Cardiac muscle cell (in vitro differentiated cells and primary cell): ENCODE results near the gene ABCA10. TPM values are rescaled to one million over a fixed set of nuclear protein-coding genes. Genes with fewer than 3 reads are reported as not detected.

Experiments used
- DNase-seq, 2 donors: peaks; one replicate each; pipeline versions ENCODE4 v3.0.0 to v3.0.0-alpha.2; 2010 to 2017; ENCODE audit warnings: low read depth in 1 of 2, low spot score in 1 of 2
- H3K27ac ChIP-seq: fragments of 200-600 bp; sonication (generic); 2 replicates; pipeline ENCODE4 v1.5.1; 2016
- H3K27me3 ChIP-seq: fragments of 200-600 bp; sonication (generic); 2 replicates; pipeline ENCODE4 v1.6.0; 2016; ENCODE audit warnings: control low read depth
- H3K36me3 ChIP-seq: fragments of 200-600 bp; sonication (generic); 2 replicates; pipeline ENCODE4 v1.5.1; 2016; ENCODE audit warnings: control low read depth
- H3K4me1 ChIP-seq: fragments of 200-600 bp; sonication (generic); 2 replicates; pipeline ENCODE4 v1.8.1; 2017; ENCODE audit warnings: low read depth, mild to moderate bottlenecking, mixed run types
- H3K4me3 ChIP-seq: fragments of 200-600 bp; sonication (generic); 2 replicates; pipeline ENCODE4 v1.5.1; 2016; ENCODE audit warnings: mild to moderate bottlenecking
- H3K9me3 ChIP-seq: fragments of 200-600 bp; sonication (generic); 2 replicates; pipeline ENCODE4 v1.5.1; 2017; ENCODE audit warnings: low read depth, mild to moderate bottlenecking, control low read depth
- polyA plus RNA-seq: library from polyadenylated mRNA; unstranded; fragments of >200 nt; fragmentation: Nextera tagmentation; extraction: Ambion mirVana; gene quantifications from 2 replicates; pipeline ENCODE4 v1.2.1, GENCODE V29; 2016
- total RNA-seq: library from RNA; depleted of rRNA; stranded (reverse); fragments of >200 nt; gene quantifications from 2 replicates; pipeline ENCODE4 v1.2.3, GENCODE V29; 2016
- TF ChIP-seq, protein P1 (sequence below): IDR thresholded peaks from 2 replicates; pipeline ENCODE4 v1.5.1; 2012; ENCODE audit warnings: low read depth, mild to moderate bottlenecking, low read length

Gene ABCA10
- total and polyA plus RNA-seq, 2 experiments from 2014 or later = not detected

DNA sequence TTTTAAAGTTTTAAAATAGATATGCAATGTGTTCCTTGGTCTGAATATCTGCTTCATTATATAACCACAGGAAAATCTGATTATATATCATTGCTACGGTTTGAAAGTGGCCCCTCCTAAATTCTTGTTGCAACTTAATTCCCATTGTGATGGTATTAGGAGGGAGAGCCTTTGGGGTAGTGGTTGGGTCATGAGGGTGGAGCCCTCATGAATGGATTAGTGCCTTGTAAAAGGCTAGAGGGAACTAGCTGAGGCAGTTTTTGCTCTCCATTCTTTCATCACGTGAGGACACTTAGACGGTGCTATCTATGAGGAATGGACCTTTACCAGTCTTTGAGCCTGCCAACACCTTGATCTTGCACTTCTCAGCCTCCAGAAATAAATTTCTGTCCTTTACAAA, 94.5 kb downstream of the ABCA10 start:
- Histone ChIP-seq H3K27me3 (no peaks in the 10 kb centered on the region), H3K27ac (no peak overlapping the region), H3K4me1 (no peaks in the 10 kb centered on the region), H3K9me3 (no peaks in the 10 kb centered on the region), H3K4me3 (no peak overlapping the region), H3K36me3 (no peaks in the 10 kb centered on the region)
- DNase-seq = no peak
- TF ChIP-seq, protein P1, sequence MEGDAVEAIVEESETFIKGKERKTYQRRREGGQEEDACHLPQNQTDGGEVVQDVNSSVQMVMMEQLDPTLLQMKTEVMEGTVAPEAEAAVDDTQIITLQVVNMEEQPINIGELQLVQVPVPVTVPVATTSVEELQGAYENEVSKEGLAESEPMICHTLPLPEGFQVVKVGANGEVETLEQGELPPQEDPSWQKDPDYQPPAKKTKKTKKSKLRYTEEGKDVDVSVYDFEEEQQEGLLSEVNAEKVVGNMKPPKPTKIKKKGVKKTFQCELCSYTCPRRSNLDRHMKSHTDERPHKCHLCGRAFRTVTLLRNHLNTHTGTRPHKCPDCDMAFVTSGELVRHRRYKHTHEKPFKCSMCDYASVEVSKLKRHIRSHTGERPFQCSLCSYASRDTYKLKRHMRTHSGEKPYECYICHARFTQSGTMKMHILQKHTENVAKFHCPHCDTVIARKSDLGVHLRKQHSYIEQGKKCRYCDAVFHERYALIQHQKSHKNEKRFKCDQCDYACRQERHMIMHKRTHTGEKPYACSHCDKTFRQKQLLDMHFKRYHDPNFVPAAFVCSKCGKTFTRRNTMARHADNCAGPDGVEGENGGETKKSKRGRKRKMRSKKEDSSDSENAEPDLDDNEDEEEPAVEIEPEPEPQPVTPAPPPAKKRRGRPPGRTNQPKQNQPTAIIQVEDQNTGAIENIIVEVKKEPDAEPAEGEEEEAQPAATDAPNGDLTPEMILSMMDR = no peak

DNA sequence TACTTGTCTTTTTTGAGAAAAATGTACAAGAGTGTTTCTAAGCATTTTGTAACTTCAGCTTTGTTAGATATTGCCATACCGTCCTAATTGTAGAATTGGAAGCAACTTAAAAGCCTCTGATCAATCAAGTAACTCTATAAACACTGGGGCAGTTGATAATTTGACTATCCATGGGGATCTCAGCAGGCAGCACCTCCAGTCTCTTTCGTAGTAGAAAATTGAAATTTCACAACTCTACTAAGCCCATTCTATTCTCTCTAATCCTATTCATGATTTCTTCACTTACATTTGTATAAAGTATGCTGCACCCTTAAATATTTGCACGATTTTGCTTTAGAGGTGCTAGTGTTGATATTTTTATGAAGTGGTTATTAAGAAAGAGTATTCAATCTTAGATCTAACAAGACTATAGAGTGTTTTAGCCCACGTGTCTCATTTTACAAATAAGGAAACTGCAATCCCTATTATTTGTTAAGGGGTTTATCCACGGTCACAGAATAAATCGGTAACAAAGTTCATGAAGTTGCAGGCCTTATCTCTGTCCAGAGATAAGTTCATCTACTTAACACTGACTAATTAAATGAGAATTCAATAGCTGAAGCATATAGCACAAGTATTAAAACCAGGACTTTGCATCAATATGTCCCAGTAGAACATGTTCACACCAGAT, 97.9 kb downstream of the ABCA10 start:
- Histone ChIP-seq H3K4me1 (no peaks in the 10 kb centered on the region), H3K9me3 (no peaks in the 10 kb centered on the region), H3K27me3 (no peaks in the 10 kb centered on the region), H3K36me3 (no peaks in the 10 kb centered on the region), H3K27ac (no peak overlapping the region), H3K4me3 (no peak overlapping the region)
- DNase-seq = no peak
- TF ChIP-seq, protein P1 = no peak

DNA sequence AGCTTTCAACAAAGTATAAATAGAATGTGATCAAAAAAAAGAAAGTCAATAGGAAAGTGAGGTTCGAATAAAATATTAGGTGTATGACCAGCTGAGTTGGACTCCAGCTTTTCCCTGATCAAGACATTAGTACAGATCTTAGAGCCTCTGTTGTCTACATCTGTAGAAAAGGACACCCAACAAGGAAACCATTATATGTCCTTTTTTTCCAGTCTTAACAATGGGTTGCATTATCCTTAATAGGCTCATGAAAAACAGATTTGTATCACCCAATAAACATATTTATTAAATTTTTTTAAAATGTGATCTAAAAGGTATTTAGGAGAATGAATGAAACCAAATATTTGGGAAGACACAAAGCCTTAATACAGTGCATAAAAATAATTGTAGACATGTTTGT, 105.0 kb downstream of the ABCA10 start:
- Histone ChIP-seq H3K4me3 (no peak overlapping the region), H3K27ac (no peak overlapping the region), H3K9me3 (no peaks in the 10 kb centered on the region), H3K27me3 (no peaks in the 10 kb centered on the region), H3K36me3 (no peaks in the 10 kb centered on the region), H3K4me1 (no peaks in the 10 kb centered on the region)
- TF ChIP-seq, protein P1 = no peak
- DNase-seq = no peak

DNA sequence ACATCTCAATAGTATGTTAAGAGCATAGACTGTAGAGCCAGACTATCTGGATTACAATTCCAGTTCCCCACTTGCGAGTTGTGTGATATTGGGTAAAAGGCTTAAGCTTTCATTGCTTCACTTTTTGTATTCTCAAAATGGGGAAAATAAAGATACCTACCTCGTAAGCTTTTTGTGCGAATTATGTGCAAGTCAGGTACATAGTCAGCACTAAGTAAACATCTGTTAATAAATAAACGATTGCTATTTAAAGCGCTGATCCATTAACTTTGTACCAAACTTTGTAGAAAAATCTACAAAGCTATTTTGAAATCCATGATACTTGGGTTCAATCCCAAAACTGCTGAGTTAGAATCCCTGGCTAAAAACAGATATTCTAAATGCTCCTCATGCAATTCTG, 106.6 kb downstream of the ABCA10 start:
- Histone ChIP-seq H3K36me3 (no peaks in the 10 kb centered on the region), H3K4me3 (no peak overlapping the region), H3K27ac (no peak overlapping the region), H3K9me3 (no peaks in the 10 kb centered on the region), H3K4me1 (peaks cover 6% of the 10 kb centered on the region), H3K27me3 (no peaks in the 10 kb centered on the region)
- TF ChIP-seq, protein P1 = no peak
- DNase-seq = no peak

DNA sequence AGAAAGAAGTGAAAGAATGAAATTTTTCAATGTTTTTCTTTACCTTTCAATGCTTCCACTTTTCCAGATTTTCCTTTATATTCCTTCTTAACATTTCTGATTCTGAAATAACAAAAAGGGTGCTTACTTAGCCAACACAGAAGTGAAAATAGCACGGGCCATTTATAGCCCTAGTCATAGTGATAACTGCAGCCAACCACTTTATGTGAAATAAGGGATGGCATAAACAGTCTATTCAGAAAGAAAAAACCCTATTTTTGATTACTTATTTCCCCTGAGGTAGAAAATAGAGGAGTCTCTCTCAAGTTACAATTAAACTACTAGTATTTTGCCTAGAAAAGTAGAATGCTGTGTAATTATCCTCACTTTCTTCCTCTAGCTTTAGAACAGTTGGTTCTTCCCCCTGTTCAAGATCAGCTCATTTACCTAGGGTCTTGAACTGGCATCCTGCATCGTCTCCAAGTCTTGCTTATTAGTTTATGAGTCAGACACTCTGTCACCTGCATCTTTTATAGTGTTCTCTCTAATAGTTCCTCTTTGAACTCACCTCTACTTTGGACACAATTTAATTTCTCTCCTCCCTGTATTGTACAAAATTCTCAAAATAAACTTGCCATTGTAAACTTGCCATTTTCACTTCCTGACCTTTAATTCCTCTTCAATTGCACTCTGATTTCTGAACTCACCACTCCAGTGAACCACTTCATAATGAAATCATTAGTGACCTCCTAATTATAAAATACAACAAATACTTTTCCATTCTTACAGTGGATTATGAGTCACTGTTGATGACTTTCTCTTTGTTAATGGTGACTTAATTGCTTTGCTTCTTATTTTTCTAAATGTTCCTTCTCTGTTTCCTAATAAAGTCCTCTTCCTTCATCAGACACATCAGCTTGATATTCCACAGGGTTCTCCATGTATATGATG, 110.5 kb downstream of the ABCA10 start:
- H3K27me3 ChIP-seq = no peaks in the 10 kb centered on the region
- no peaks in the 10 kb centered on the region for H3K36me3 ChIP-seq
- H3K4me3 ChIP-seq = no peak overlapping the region
- TF ChIP-seq, protein P1 = no peak
- DNase-seq = peak in 1 of 2 donors; percentile 15
- peaks cover 16% of the 10 kb centered on the region for H3K4me1 ChIP-seq
- no peak overlapping the region for H3K27ac ChIP-seq
- no peaks in the 10 kb centered on the region for H3K9me3 ChIP-seq
